Activated T-helper 1 cell treated with anti-CD3 and anti-CD28 coated beads, Interleukin-12 subunit alpha, Interleukin-12 subunit beta, Interleukin-2, Interleukin-4 antibody, amounts not matched to agents 30 ng/mL and 10 ng/mL and 1 ng/mL, durations not matched to agents 14 hours and 24 hours and 36 hours (primary cell): ENCODE results near the gene FIBIN. TPM values are rescaled to one million over a fixed set of nuclear protein-coding genes. Genes with fewer than 3 reads are reported as not detected.
"Not testable (repeated sequence)": the region's sequence is repeated elsewhere in the genome, so short reads cannot be mapped to it uniquely, and the experiment has no call there.

Experiments used
- DNase-seq: peaks from one replicate; pipeline ENCODE4 v3.0.0; 2021; ENCODE audit warnings: low spot score
- H3K27ac Mint-ChIP-seq: one replicate; pipeline ENCODE4 v1.8.0; 2021; ENCODE audit warnings: mild to moderate bottlenecking, mixed read lengths
- H3K27me3 Mint-ChIP-seq: one replicate; pipeline ENCODE4 v1.8.0; 2022; ENCODE audit warnings: mild to moderate bottlenecking, moderate library complexity, mixed read lengths; ENCODE audit not compliant: insufficient read depth
- H3K36me3 Mint-ChIP-seq: one replicate; pipeline ENCODE4 v1.8.0; 2021; ENCODE audit warnings: low read depth, mixed read lengths
- H3K4me1 Mint-ChIP-seq: one replicate; pipeline ENCODE4 v1.8.0; 2021; ENCODE audit warnings: low read depth, mixed read lengths
- H3K4me3 Mint-ChIP-seq: one replicate; pipeline ENCODE4 v1.8.0; 2021; ENCODE audit warnings: mild to moderate bottlenecking, moderate library complexity, mixed read lengths
- H3K9me3 Mint-ChIP-seq: one replicate; pipeline ENCODE4 v1.8.0; 2021; ENCODE audit warnings: mixed read lengths
- intact Hi-C: fragments of 100-400 bp; cut with micrococcal nuclease; formaldehyde crosslinking; loops from one replicate; pipeline ENCODE4 v1.15.1; 2024
- total RNA-seq: library from RNA; stranded (reverse); gene quantifications from 2 replicates; pipeline ENCODE4 v1.2.3, GENCODE V29; 2022

Gene FIBIN
- total RNA-seq, 1 donor from 2014 or later: not detected

DNA sequence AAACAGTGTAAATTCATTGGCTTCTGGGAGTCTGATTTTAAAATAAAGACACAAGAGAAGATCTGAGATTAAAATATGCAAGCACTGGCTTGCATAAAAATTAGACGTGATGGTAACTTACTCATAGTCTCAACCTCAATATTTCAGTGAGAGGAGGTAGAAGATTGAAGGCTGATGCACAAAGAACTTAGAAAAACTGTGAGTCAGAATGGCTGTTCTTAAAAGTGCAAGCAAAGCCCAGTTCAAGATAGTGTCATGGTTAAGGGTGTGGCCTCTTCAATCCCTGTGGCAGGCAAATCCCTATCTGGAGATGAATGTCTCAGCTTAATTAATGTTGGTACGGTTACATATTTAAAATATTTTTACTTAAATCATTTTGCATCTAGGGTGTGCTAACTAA is 33.6 kb upstream of the FIBIN start:
- no peaks in the 10 kb centered on the region for H3K9me3 Mint-ChIP-seq
- no peaks in the 10 kb centered on the region for H3K27me3 Mint-ChIP-seq
- no peak for DNase-seq
- H3K4me3 Mint-ChIP-seq: no peak overlapping the region
- no peaks in the 10 kb centered on the region for H3K4me1 Mint-ChIP-seq
- no peaks in the 10 kb centered on the region for H3K36me3 Mint-ChIP-seq
- H3K27ac Mint-ChIP-seq: no peak overlapping the region
- intact Hi-C loops: no loop called here

DNA sequence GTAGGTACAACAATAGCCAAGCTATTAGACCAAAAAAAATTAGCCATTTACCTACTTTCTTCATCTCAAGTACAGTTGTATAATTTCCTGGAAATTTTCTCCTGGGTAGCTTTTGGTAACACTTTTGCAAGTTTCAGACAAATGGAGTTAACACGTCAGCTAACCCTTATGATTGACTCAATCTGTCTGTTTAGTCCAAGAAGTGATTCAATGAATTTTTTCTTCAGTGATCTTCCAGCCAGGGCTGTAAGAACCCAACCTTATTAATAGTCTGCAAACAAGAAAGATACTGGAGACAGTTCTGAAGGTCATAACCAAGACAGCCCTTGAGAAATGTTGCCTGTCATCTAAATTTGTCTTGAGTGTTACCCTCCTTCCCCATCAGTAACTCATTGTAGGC is 30.1 kb upstream of the FIBIN start:
- H3K36me3 Mint-ChIP-seq: no peaks in the 10 kb centered on the region

DNA sequence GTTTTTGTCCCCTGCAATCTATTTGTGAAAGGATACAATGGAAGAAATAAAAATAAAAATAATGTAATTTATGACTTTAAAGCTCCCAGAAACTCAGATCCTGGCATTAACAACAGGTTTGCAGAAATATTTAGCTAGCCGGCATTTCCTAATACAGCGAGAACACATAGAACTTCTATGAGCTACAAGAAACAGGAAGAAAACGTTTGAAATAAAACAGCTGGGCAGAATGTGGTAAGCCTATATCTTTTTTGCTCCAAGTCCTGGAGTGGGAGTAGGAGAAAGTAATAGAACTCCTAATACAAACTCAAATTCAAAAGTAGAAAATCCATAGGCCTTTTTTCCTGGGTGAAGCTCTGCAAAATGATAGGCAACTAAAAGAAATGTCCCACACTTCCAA is 29.6 kb upstream of the FIBIN start:
- no peak for DNase-seq
- Mint-ChIP-seq H3K9me3 (no peaks in the 10 kb centered on the region), H3K27me3 (no peaks in the 10 kb centered on the region), H3K4me3 (no peak overlapping the region), H3K4me1 (no peaks in the 10 kb centered on the region), H3K36me3 (no peaks in the 10 kb centered on the region), H3K27ac (no peak overlapping the region)
- intact Hi-C loops: no loop called here

More for the DNA sequence above, 30.1 kb upstream of the FIBIN start:
- no peak for DNase-seq
- no peaks in the 10 kb centered on the region for H3K4me1 Mint-ChIP-seq
- H3K27me3 Mint-ChIP-seq: no peaks in the 10 kb centered on the region
- H3K9me3 Mint-ChIP-seq: no peaks in the 10 kb centered on the region
- intact Hi-C loops: no loop called here
- no peak overlapping the region for H3K27ac Mint-ChIP-seq
- H3K4me3 Mint-ChIP-seq: no peak overlapping the region

- H3K27me3 Mint-ChIP-seq, H3K9me3 Mint-ChIP-seq, H3K27ac Mint-ChIP-seq, intact Hi-C loops, DNase-seq, H3K4me1 Mint-ChIP-seq, H3K4me3 Mint-ChIP-seq, H3K36me3 Mint-ChIP-seq: not testable (repeated sequence)
Measured at GRCh38 chr11:26964847-26965485, 28.9 kb upstream of the FIBIN start.

GRCh38 chr11:26971961-26972360 is 22.0 kb upstream of the FIBIN start:
- intact Hi-C loops: no loop called here
- no peaks in the 10 kb centered on the region for H3K4me1 Mint-ChIP-seq
- no peaks in the 10 kb centered on the region for H3K36me3 Mint-ChIP-seq
- no peak overlapping the region for H3K27ac Mint-ChIP-seq
- DNase-seq: no peak
- H3K4me3 Mint-ChIP-seq: no peak overlapping the region
- H3K27me3 Mint-ChIP-seq: no peaks in the 10 kb centered on the region
- H3K9me3 Mint-ChIP-seq: peaks cover 4% of the 10 kb centered on the region

GRCh38 chr11:26974069-26974783 is 19.7 kb upstream of the FIBIN start:
- no peak overlapping the region for H3K4me3 Mint-ChIP-seq
- no peaks in the 10 kb centered on the region for H3K36me3 Mint-ChIP-seq
- H3K9me3 Mint-ChIP-seq: peaks cover 8% of the 10 kb centered on the region
- H3K4me1 Mint-ChIP-seq: no peaks in the 10 kb centered on the region
- intact Hi-C loops: no loop called here
- no peak for DNase-seq
- no peaks in the 10 kb centered on the region for H3K27me3 Mint-ChIP-seq
- H3K27ac Mint-ChIP-seq: no peak overlapping the region

DNA sequence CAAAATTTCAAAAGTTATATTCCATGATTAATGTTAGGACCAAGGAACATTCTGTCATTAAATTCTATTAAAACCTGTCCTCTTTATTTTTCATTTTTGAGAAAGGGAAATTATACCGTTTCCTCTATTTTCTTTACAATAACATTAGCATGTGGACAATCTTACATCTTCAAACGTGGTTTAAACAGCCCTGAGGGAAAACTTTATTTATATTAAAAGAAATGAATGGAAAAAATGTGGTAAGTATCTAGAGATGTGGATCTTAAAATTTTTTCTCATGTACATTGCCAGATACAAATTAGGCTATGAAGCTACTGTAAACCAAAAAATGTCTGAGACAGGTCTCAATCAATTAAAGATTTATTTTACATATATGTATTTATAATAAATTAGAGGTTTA is 18.9 kb upstream of the FIBIN start:
- Mint-ChIP-seq H3K4me1 (no peaks in the 10 kb centered on the region), H3K9me3 (peaks cover 15% of the 10 kb centered on the region), H3K4me3 (no peak overlapping the region), H3K36me3 (no peaks in the 10 kb centered on the region), H3K27ac (no peak overlapping the region), H3K27me3 (no peaks in the 10 kb centered on the region)
- DNase-seq: no peak
- intact Hi-C loops: no loop called here

DNA sequence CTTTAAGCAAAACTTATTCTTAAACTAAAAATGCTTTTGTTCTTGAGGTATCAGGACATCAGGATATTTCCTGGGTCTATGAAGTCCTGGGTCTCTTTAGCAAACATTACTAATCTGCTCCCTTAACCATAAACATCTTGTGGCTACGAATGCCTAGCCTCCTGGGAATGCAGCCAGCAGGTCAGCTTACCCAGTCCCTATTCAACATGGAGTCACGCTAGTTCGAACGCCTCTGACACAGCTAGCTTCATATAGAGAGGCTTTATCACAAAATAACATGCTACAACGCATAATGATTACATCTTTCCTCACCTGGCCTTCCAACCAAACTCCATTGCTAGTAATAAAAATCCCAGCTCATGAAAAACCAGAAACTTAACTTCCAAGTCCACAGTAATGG is 17.5 kb upstream of the FIBIN start:
- H3K4me3 Mint-ChIP-seq: no peak overlapping the region
- no peaks in the 10 kb centered on the region for H3K4me1 Mint-ChIP-seq
- intact Hi-C loops: no loop called here
- H3K9me3 Mint-ChIP-seq: peaks cover 22% of the 10 kb centered on the region
- no peaks in the 10 kb centered on the region for H3K27me3 Mint-ChIP-seq
- no peak for DNase-seq
- H3K36me3 Mint-ChIP-seq: no peaks in the 10 kb centered on the region
- no peak overlapping the region for H3K27ac Mint-ChIP-seq

DNA sequence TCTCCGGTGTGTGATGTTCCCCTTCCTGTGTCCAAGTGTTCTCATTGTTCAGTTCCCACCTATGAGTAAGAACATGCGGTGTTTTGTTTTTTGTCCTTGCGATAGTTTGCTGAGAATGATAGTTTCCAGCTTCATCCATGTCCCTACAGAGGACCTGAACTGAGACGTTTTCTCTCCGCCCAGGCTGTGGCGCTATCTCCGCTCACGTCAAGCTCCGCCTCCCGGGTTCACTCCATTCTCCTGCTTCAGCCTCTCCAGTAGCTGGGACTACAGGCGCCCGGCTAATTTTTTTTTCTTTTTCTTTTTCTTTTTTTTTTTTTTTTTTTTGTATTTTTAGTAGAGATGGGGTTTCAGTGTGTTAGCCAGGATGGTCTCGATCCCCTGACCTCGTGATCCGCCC is 16.7 kb upstream of the FIBIN start:
- H3K27ac Mint-ChIP-seq, DNase-seq, H3K4me1 Mint-ChIP-seq, intact Hi-C loops, H3K4me3 Mint-ChIP-seq, H3K27me3 Mint-ChIP-seq, H3K36me3 Mint-ChIP-seq: not testable (repeated sequence)
- H3K9me3 Mint-ChIP-seq: peaks cover 28% of the 10 kb centered on the region

DNA sequence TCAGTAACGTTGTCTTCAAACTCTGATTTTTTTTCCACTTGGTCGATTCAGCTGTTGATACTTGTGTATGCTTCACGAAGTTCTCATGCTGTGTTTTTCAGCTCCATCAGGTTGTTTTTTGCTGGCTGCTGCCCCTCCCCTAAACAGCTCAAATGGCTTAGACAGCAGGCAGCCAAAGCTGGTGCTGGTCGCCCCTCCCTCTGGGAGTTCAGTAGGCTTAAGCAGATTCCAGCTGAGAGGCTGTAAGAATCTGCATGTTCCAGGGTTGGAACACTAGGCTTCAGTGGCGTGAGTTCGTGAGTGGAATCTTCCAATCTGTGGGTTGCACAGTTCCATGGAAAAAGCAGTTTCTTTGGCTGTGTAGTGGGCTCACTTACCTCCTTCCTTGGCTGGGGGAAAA is 10.3 kb upstream of the FIBIN start:
- intact Hi-C loops: no loop called here

GRCh38 chr11:26985470-26985869 is 8.4 kb upstream of the FIBIN start:
- Mint-ChIP-seq H3K4me1 (no peaks in the 10 kb centered on the region), H3K27ac (no peak overlapping the region), H3K27me3 (no peaks in the 10 kb centered on the region), H3K4me3 (no peak overlapping the region), H3K9me3 (peaks cover 24% of the 10 kb centered on the region), H3K36me3 (no peaks in the 10 kb centered on the region)
- no peak for DNase-seq
- intact Hi-C loops: no loop called here

More for the DNA sequence above, 10.3 kb upstream of the FIBIN start:
- H3K27ac Mint-ChIP-seq: no peak overlapping the region
- H3K36me3 Mint-ChIP-seq: no peaks in the 10 kb centered on the region
- H3K9me3 Mint-ChIP-seq: peaks cover 38% of the 10 kb centered on the region
- no peak overlapping the region for H3K4me3 Mint-ChIP-seq
- H3K27me3 Mint-ChIP-seq: no peaks in the 10 kb centered on the region
- no peaks in the 10 kb centered on the region for H3K4me1 Mint-ChIP-seq
- DNase-seq: no peak

DNA sequence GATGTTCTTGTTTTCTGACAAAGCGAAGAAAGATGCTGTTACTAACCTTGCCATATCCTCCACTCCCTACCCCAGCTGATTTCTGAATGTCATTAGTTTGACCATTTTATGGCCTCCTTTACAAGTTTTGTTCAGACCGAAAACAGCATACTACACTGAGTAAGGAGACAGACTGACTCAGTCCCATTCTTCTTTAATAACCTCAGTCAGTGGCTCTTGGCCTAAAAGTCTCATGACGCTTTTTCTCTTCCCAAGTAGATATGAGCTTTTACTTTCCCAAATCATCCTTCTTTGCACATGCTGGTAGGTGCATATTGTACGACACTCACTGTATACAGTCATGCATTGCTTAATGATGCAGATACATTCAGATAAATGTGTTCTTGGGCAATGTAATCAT is 8.0 kb upstream of the FIBIN start:
- Mint-ChIP-seq H3K36me3 (no peaks in the 10 kb centered on the region), H3K9me3 (peaks cover 21% of the 10 kb centered on the region)

GRCh38 chr11:26987272-26987671 is 6.6 kb upstream of the FIBIN start:
- H3K27me3 Mint-ChIP-seq: no peaks in the 10 kb centered on the region
- intact Hi-C loops: no loop called here
- no peaks in the 10 kb centered on the region for H3K36me3 Mint-ChIP-seq
- DNase-seq: no peak
- H3K4me1 Mint-ChIP-seq: no peaks in the 10 kb centered on the region
- peaks cover 14% of the 10 kb centered on the region for H3K9me3 Mint-ChIP-seq
- H3K27ac Mint-ChIP-seq: no peak overlapping the region
- H3K4me3 Mint-ChIP-seq: no peak overlapping the region

More for the DNA sequence above, 8.0 kb upstream of the FIBIN start:
- Mint-ChIP-seq H3K4me1 (no peaks in the 10 kb centered on the region), H3K27me3 (no peaks in the 10 kb centered on the region), H3K4me3 (no peak overlapping the region), H3K27ac (no peak overlapping the region)
- DNase-seq: no peak
- intact Hi-C loops: no loop called here
